HCT116 (cell line): ENCODE results near the gene SDC3.

Experiments used
- EZH2 ChIP-seq: fragments of 200-600 bp; sonication (generic); IDR thresholded peaks from 2 replicates; pipeline ENCODE4 v1.6.1; 2017; ENCODE audit warnings: antibody characterized with exemption, mixed run types
- POLR2A ChIP-seq: IDR thresholded peaks from 2 replicates; pipeline ENCODE4 v1.7.0; 2011; ENCODE audit warnings: borderline replicate concordance; ENCODE audit not compliant: insufficient read depth, insufficient read length; ENCODE audit errors: extremely low read depth
- POLR2AphosphoS5 ChIP-seq: IDR thresholded peaks from 2 replicates; pipeline ENCODE4 v1.6.1; 2011; ENCODE audit warnings: mild to moderate bottlenecking, low read depth, low read length, moderate library complexity
- RAD21 ChIP-seq: IDR thresholded peaks from 2 replicates; pipeline ENCODE4 v1.6.1; 2012; ENCODE audit warnings: low read depth, mild to moderate bottlenecking
- SIN3A ChIP-seq: IDR thresholded peaks from 2 replicates; pipeline ENCODE4 v1.6.1; 2012; ENCODE audit warnings: low read depth
- SRF ChIP-seq: IDR thresholded peaks from 2 replicates; pipeline ENCODE4 v1.6.1; 2012; ENCODE audit warnings: low read depth
- TCF7L2 ChIP-seq: IDR thresholded peaks from 2 replicates; pipeline ENCODE4 v1.7.0; 2011; ENCODE audit warnings: borderline replicate concordance, inconsistent platforms; ENCODE audit not compliant: insufficient read depth, insufficient read length; ENCODE audit errors: extremely low read depth
- YY1 ChIP-seq: IDR thresholded peaks from 2 replicates; pipeline ENCODE4 v1.6.1; 2011; ENCODE audit warnings: low read length, low read depth, moderate library complexity, mild to moderate bottlenecking; ENCODE audit not compliant: insufficient replicate concordance; ENCODE audit errors: extremely low read depth
- ZFX ChIP-seq: fragments of 450-650 bp; IDR thresholded peaks from 2 replicates; pipeline ENCODE4 v1.6.1; 2017
- ZNF274 ChIP-seq: fragments of 200-500 bp; sonication (Bioruptor generic); IDR thresholded peaks from 2 replicates; pipeline ENCODE4 v1.6.1; 2014; ENCODE audit warnings: mild to moderate bottlenecking, low read depth, low read length, inconsistent platforms
- TF ChIP-seq, protein P1 (sequence below), 3 experiments: fragments of 200-600 bp in 1 of 3; sonication (generic) in 1 of 3; IDR thresholded peaks in 2 of 3; conservative IDR thresholded peaks in 1 of 3; 2 replicates each; pipeline ENCODE4 v1.5.1; 2012 to 2017; ENCODE audit warnings: low read depth in 2 of 3, low read length in 2 of 3, antibody characterized with exemption in 1 of 3, borderline replicate concordance in 1 of 3, control low read depth in 1 of 3, mild to moderate bottlenecking in 1 of 3, mixed read lengths in 1 of 3, mixed run types in 1 of 3, moderate library complexity in 1 of 3; ENCODE audit not compliant: insufficient read depth in 1 of 3
- TF ChIP-seq, protein P2 (sequence below): IDR thresholded peaks from 2 replicates; pipeline ENCODE4 v1.6.1; 2012
- TF ChIP-seq, protein P3 (sequence below): IDR thresholded peaks from 2 replicates; pipeline ENCODE4 v1.6.1; 2012

DNA sequence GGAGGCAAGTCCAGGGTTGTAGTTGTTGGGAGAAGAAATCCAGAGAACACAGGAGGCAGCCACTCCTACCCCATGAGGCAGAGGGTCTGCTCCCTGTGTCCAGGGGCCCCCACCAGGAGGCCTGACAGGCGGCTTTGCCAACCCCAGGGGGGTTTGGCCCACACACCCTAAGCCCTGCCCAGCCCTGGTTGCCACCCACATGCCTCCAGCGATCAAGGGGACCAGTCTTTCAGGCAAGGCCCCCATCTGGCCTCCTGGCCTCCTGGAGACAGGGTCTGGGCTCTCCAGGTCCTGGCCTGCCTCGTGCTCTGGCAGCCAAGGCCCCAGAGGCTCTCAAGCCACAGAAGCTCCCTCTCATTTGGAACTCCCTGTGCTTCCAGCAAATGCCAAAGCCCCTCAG, 38.5 kb downstream of the SDC3 start:
- TF ChIP-seq ZFX (no peak), YY1 (no peak), POLR2A (no peak), EZH2 (no peak), SRF (no peak), SIN3A (no peak), ZNF274 (no peak), POLR2AphosphoS5 (no peak), RAD21 (no peak), TCF7L2 (no peak)
- TF ChIP-seq, protein P1, sequence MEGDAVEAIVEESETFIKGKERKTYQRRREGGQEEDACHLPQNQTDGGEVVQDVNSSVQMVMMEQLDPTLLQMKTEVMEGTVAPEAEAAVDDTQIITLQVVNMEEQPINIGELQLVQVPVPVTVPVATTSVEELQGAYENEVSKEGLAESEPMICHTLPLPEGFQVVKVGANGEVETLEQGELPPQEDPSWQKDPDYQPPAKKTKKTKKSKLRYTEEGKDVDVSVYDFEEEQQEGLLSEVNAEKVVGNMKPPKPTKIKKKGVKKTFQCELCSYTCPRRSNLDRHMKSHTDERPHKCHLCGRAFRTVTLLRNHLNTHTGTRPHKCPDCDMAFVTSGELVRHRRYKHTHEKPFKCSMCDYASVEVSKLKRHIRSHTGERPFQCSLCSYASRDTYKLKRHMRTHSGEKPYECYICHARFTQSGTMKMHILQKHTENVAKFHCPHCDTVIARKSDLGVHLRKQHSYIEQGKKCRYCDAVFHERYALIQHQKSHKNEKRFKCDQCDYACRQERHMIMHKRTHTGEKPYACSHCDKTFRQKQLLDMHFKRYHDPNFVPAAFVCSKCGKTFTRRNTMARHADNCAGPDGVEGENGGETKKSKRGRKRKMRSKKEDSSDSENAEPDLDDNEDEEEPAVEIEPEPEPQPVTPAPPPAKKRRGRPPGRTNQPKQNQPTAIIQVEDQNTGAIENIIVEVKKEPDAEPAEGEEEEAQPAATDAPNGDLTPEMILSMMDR (IDR thresholded peaks at IDR 0.05 in 2 of 3, conservative IDR thresholded peaks at IDR 0.05 in 1 of 3; ENCODE audit: borderline replicate concordance in 1 of 3, insufficient read depth in 1 of 3, low read depth in 2 of 3, low read length in 2 of 3), result no peak
- TF ChIP-seq, protein P2, sequence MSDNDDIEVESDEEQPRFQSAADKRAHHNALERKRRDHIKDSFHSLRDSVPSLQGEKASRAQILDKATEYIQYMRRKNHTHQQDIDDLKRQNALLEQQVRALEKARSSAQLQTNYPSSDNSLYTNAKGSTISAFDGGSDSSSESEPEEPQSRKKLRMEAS, result no peak
- TF ChIP-seq, protein P3, sequence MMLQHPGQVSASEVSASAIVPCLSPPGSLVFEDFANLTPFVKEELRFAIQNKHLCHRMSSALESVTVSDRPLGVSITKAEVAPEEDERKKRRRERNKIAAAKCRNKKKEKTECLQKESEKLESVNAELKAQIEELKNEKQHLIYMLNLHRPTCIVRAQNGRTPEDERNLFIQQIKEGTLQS, result no peak
